GM21526 (cell line): ENCODE measurements around the gene GGCX.

Experiments used
- ATAC-seq: cut with Tn5 transposase; IDR thresholded peaks from one replicate; pipeline ENCODE4 v1.9.1; 2021; ENCODE audit warnings: moderate library complexity; ENCODE audit not compliant: unreplicated experiment, low FRiP score

Gene GGCX

GRCh38 chr2:85523062-85523902 lies 38.0 kb downstream of the GGCX start:
- ATAC-seq, result no peak

GRCh38 chr2:85522090-85522647 lies 39.1 kb downstream of the GGCX start:
- ATAC-seq, result no peak

- no peak for ATAC-seq
These were observed 44.5 kb downstream of the GGCX start for GRCh38 chr2:85516653-85517389.

- ATAC-seq, result no peak
These were observed 47.0 kb downstream of the GGCX start for GRCh38 chr2:85514323-85514722.

- no peak for ATAC-seq
These were observed 50.1 kb downstream of the GGCX start for GRCh38 chr2:85511008-85511811.

GRCh38 chr2:85506768-85507181 lies 54.5 kb downstream of the GGCX start:
- no peak for ATAC-seq

- no peak for ATAC-seq
These were observed 55.6 kb downstream of the GGCX start for GRCh38 chr2:85505551-85506238.

- ATAC-seq, result no peak
These were observed 56.5 kb downstream of the GGCX start for GRCh38 chr2:85504778-85505261.

GRCh38 chr2:85503851-85504777 lies 57.2 kb downstream of the GGCX start:
- no peak for ATAC-seq

GRCh38 chr2:85503168-85503850 lies 58.0 kb downstream of the GGCX start:
- no peak for ATAC-seq

GRCh38 chr2:85502720-85503119 lies 58.6 kb downstream of the GGCX start:
- ATAC-seq, result no peak

GRCh38 chr2:85501248-85501647 lies 60.0 kb downstream of the GGCX start:
- no peak for ATAC-seq

- no peak for ATAC-seq
These were observed 63.2 kb downstream of the GGCX start for GRCh38 chr2:85497944-85498630.

- ATAC-seq, result no peak
These were observed 64.9 kb downstream of the GGCX start for GRCh38 chr2:85496436-85496835.
